ENCODE results near the gene ZP1. TPM values are rescaled to one million over a fixed set of nuclear protein-coding genes. Genes with fewer than 3 reads are reported as not detected.

The ZP1 gene
- total and polyA plus RNA-seq, 2 of the 8 experiments (the other 6 are each of a cell fraction or from before 2014, with no cell fraction given): not detected

DNA sequence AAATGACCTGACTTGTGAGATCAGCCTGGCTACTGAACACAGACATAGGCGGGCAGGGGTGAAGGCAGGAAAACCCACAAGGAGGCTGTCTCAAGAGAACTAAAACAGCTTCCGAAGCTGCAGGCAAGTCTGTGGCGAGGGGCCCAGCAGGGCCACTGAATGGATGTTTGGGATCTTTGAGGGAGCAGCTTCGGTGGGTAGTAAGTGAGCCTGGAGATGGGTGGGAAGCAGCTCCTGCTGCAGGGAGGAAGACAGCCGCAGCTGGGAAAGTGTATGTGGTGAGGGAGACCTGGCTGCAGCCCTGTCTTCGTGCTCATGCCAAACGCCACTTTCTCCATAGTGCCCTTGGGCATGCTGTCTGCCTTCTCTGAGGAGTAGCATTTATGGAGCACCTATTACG, 22.0 kb upstream of the ZP1 start:
- Histone ChIP-seq H2AFZ (ENCODE audit: low read length) (no peak overlapping the region), H4K20me1 (replicated peaks in 1 of 2; ENCODE audit: control insufficient read depth in 1 of 2, insufficient read depth in 2 of 2, low read length in 2 of 2) (peaks cover 2 to 11% of the 10 kb centered on the region in 2 experiments), H3K79me1 (ENCODE audit: low read depth, low read length) (peaks cover 6% of the 10 kb centered on the region), H3K27me3 (replicated peaks in 1 of 4; ENCODE audit: control insufficient read depth in 3 of 4, extremely low read depth in 1 of 4, insufficient read depth in 3 of 4, low read length in 3 of 4) (no peaks in the 10 kb centered on the region), H3K4me2 (ENCODE audit: insufficient read depth in 1 of 2, low read depth in 2 of 2, low read length in 2 of 2) (peak overlapping the region in 1 of 2 experiments; percentile 99; a peak in 1 of 4 replicates), H4K91ac (replicated peaks; ENCODE audit: insufficient read length, low read length) (no peak overlapping the region), H3K14ac (ENCODE audit: insufficient read length) (no peak overlapping the region), H2BK15ac (ENCODE audit: low read length) (no peak overlapping the region), H2BK12ac (ENCODE audit: low read depth, low read length) (no peak overlapping the region), H3K4me3 (ENCODE audit: extremely low read depth in 1 of 4, insufficient read depth in 2 of 4, low read depth in 3 of 4, low read length in 4 of 4) (no peak overlapping the region), H3K23me2 (ENCODE audit: low read depth, low read length) (peaks cover 11% of the 10 kb centered on the region; the same call in 1 of the 2 replicates), H2AK5ac (ENCODE audit: low read depth, low read length) (no peak overlapping the region), H3K79me2 (ENCODE audit: control insufficient read depth in 1 of 2, insufficient read depth in 2 of 2, low read length in 2 of 2) (peaks cover 19 to 41% of the 10 kb centered on the region in 2 experiments), H2BK20ac (ENCODE audit: low read length) (no peak overlapping the region), H2BK5ac (ENCODE audit: low read depth, low read length) (no peak overlapping the region), H3K36me3 (ENCODE audit: control insufficient read depth in 2 of 4, insufficient read depth in 4 of 4, low read length in 3 of 4) (peaks cover 8 to 24% (median 11%) of the 10 kb centered on the region in 4 experiments), H3K4me1 (replicated peaks in 1 of 4; ENCODE audit: control insufficient read depth in 3 of 4, insufficient read depth in 4 of 4, low read length in 3 of 4) (peaks cover 0 to 21% (median 7%) of the 10 kb centered on the region in 4 experiments; a peak in 6 of 7 replicates), H3K56ac (replicated peaks; ENCODE audit: insufficient read length, low read depth, low read length) (no peak overlapping the region), H3K18ac (ENCODE audit: extremely low read depth, low read length) (no peak overlapping the region), H3K4ac (replicated peaks; ENCODE audit: insufficient read length, low read depth, low read length) (no peak overlapping the region), H3K23ac (ENCODE audit: insufficient read length) (no peak overlapping the region), H4K5ac (ENCODE audit: insufficient read length, low read depth, low read length) (no peak overlapping the region), H3K9me3 (ENCODE audit: insufficient read depth in 2 of 2, low read depth in 1 of 2, low read length in 1 of 2) (no peaks in the 10 kb centered on the region), H4K8ac (ENCODE audit: extremely low read depth, insufficient read depth, low read length) (no peak overlapping the region), H2BK120ac (replicated peaks; ENCODE audit: low read depth, low read length) (no peak overlapping the region), H3K27ac (ENCODE audit: low read depth, low read length) (no peak overlapping the region), H3K9ac (replicated peaks in 1 of 4; ENCODE audit: extremely low read depth in 1 of 4, low read depth in 3 of 4, low read length in 3 of 4) (no peak overlapping the region)
- no peak for FAIRE-seq
- WGBS, 2 experiments (ENCODE audit: extremely low coverage in 1 of 2, insufficient coverage in 1 of 2, insufficient read length in 1 of 2, insufficient replicate concordance in 2 of 2, low coverage in 1 of 2, low lambda C conversion rate in 2 of 2, missing lambda C conversion rate in 1 of 2): 95% methylated on average over 8 of the region's 8 CpGs; no CpG with 5 or more reads in 1 of the 2 experiments
- CTCF ChIA-PET (ENCODE audit: partially characterized antibody): interaction anchor here (1.0 to 9.1 kb wide), 6 partner anchors 8 to 139 kb away, joined by 3 to 78 read pairs (median 4); partner anchors contain the start of gene ZP1
- no peak for TF ChIP-seq JUN (IDR thresholded peaks at IDR 0.05; ENCODE audit: low read depth, low read length)
- no peak for DNase-seq (ENCODE audit: low read depth in 1 of 2, low spot score in 2 of 2)
- POLR2A ChIA-PET (ENCODE audit: partially characterized antibody): no interaction called here
